PC-9 (cell line): Measurements from ENCODE around the gene FAM20B. TPM values are rescaled to one million over a fixed set of nuclear protein-coding genes. Genes with fewer than 3 reads are reported as not detected.

ENCODE experiments used
- BruUV-seq: library from RNA; stranded (reverse); fragments of 400-500 nt; replicated peaks from 2 replicates; lab custom pipeline; 2021; lab: Mats Ljungman, UMichigan
- CTCF ChIA-PET: fragments of 300-600 bp; sonication (Branson Sonifier 250); formaldehyde crosslinking; loops from one replicate; lab custom pipeline; 2022; ENCODE audit warnings: antibody characterized with exemption; lab: Charles Lee
- POLR2A ChIA-PET: fragments of 300-600 bp; sonication (Branson Sonifier 250); formaldehyde crosslinking; loops from one replicate; lab custom pipeline; 2022; ENCODE audit warnings: antibody characterized with exemption; ENCODE audit not compliant: unreplicated experiment; lab: Charles Lee
- DNase-seq, 2 experiments: peaks; one replicate each; pipeline versions ENCODE4 v3.0.0 to v3.0.0-alpha.2; 2015 to 2022; ENCODE audit warnings: mixed read lengths in 1 of 2
- H2AFZ ChIP-seq: fragments of 200-600 bp; sonication (generic); 2 replicates; pipeline ENCODE4 v1.8.1; 2017; ENCODE audit warnings: antibody characterized with exemption
- H3F3A ChIP-seq: fragments of 200-600 bp; sonication (generic); 2 replicates; pipeline ENCODE4 v1.8.1; 2017; ENCODE audit warnings: antibody characterized with exemption, mild to moderate bottlenecking, low read depth; ENCODE audit not compliant: insufficient read depth
- H3K27ac ChIP-seq: fragments of 200-600 bp; sonication (generic); 2 replicates; pipeline ENCODE4 v1.6.1; 2016; ENCODE audit warnings: mixed run types
- H3K27me3 ChIP-seq: fragments of 200-600 bp; sonication (generic); 2 replicates; pipeline ENCODE4 v1.6.1; 2016; ENCODE audit warnings: low read depth, mixed run types; ENCODE audit not compliant: insufficient read depth
- H3K36me3 ChIP-seq: fragments of 200-600 bp; sonication (generic); 2 replicates; pipeline ENCODE4 v1.6.1; 2016; ENCODE audit warnings: low read depth, mixed run types
- H3K4me1 ChIP-seq: fragments of 200-600 bp; sonication (generic); replicated peaks from 2 replicates; pipeline ENCODE4 v1.6.1; 2016; ENCODE audit warnings: mixed run types; ENCODE audit not compliant: insufficient read depth
- H3K4me2 ChIP-seq: fragments of 200-600 bp; sonication (generic); 2 replicates; pipeline ENCODE4 v1.6.1; 2017; ENCODE audit warnings: mixed run types
- H3K4me3 ChIP-seq: fragments of 200-600 bp; sonication (generic); 2 replicates; pipeline ENCODE4 v1.6.1; 2016; ENCODE audit warnings: mixed run types
- H3K79me2 ChIP-seq: fragments of 200-600 bp; sonication (generic); 2 replicates; pipeline ENCODE4 v1.6.1; 2017; ENCODE audit warnings: low read depth, mixed run types
- H3K9me2 ChIP-seq: fragments of 200-600 bp; sonication (generic); 2 replicates; pipeline ENCODE4 v1.8.1; 2017; ENCODE audit warnings: mild to moderate bottlenecking; ENCODE audit not compliant: insufficient read depth
- H3K9me3 ChIP-seq: fragments of 200-600 bp; sonication (generic); 2 replicates; pipeline ENCODE4 v1.8.1; 2016; ENCODE audit warnings: low read depth; ENCODE audit not compliant: insufficient read depth
- H4K20me1 ChIP-seq: fragments of 200-600 bp; sonication (generic); 2 replicates; pipeline ENCODE4 v1.8.1; 2017; ENCODE audit not compliant: insufficient read depth
- CTCF ChIP-seq: fragments of 200-600 bp; sonication (generic); conservative IDR thresholded peaks from 2 replicates; pipeline ENCODE4 v1.6.1; 2017; ENCODE audit warnings: mixed run types, antibody characterized with exemption, mild to moderate bottlenecking, moderate library complexity
- EZH2 ChIP-seq: fragments of 200-600 bp; sonication (generic); IDR thresholded peaks from 2 replicates; pipeline ENCODE4 v1.8.0; 2017; ENCODE audit warnings: antibody characterized with exemption, low read depth
- intact Hi-C: fragments of 100-400 bp; cut with micrococcal nuclease; formaldehyde crosslinking; loops from one replicate; pipeline ENCODE4 v1.10.0; 2022; ENCODE audit not compliant: unreplicated experiment
- total RNA-seq: library from RNA; stranded (reverse); gene quantifications from 2 replicates; pipeline ENCODE4 v1.2.3, GENCODE V29; 2021

Gene FAM20B
- total RNA-seq, 1 experiment from 2014 or later: 80.5 TPM

GRCh38 chr1:179087665-179088064 lies 62.0 kb downstream of the FAM20B start:
- no peak overlapping the region for H3K4me2 ChIP-seq
- H3K9me3 ChIP-seq: no peaks in the 10 kb centered on the region
- ChIA-PET POLR2A (no interaction called here), CTCF (no interaction called here)
- H3F3A ChIP-seq: peaks cover 15% of the 10 kb centered on the region; the same call in 1 of the 2 replicates
- TF ChIP-seq CTCF: no peak
- TF ChIP-seq EZH2: no peak
- H3K4me3 ChIP-seq: no peak overlapping the region
- no peak overlapping the region for H2AFZ ChIP-seq
- DNase-seq: no peak
- intact Hi-C loops: no loop called here
- no peaks in the 10 kb centered on the region for H3K27me3 ChIP-seq
- H3K9me2 ChIP-seq: no peaks in the 10 kb centered on the region
- H3K27ac ChIP-seq: no peak overlapping the region
- no TSS peak for BruUV-seq
- H3K36me3 ChIP-seq: 0 out of 2 replicates have a peak, but pooled peaks cover 8% of the 10 kb centered on the region
- peaks cover 26% of the 10 kb centered on the region for H3K79me2 ChIP-seq
- 0 out of 2 replicates have a peak, but pooled peaks cover 11% of the 10 kb centered on the region for H3K4me1 ChIP-seq
- H4K20me1 ChIP-seq: no peaks in the 10 kb centered on the region

DNA sequence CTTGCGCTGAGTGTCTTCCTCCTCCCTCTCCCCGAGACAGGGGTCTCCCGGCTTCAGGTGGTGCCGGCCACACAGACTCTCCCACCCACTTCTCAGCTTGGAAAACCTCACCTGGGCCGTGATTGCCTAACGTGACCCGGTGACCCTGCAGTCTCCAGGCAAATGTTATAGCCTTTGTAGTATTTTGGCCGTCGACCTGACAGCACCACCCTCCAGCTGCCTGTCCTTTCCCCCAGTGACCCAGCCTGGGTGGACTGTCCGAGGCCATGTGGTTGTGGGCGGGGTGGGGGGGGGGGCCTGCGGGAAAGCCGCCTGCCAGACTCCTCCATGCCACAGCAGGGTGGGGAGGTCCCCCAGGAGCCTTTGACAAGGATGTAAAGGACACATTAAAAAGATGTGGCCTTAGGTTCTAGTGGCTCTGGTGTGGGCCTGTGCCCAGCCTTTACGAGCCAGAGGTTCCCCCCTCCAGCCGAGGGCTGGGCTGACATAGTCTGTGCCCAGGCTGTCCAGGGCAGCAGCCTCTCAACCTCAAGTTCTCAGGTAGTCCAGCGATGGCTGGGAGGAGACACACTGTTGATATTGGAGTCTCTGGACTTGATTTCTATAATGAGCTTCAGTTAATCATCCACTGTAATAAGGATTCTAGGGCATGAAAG lies 64.3 kb downstream of the FAM20B start:
- POLR2A ChIA-PET: no interaction called here
- no peak overlapping the region for H2AFZ ChIP-seq
- H3K36me3 ChIP-seq: peaks cover 19% of the 10 kb centered on the region; the same call in 1 of the 2 replicates
- intact Hi-C loops: no loop called here
- H3K4me3 ChIP-seq: no peak overlapping the region
- H3K27ac ChIP-seq: no peak overlapping the region
- DNase-seq: no peak
- CTCF ChIA-PET: interaction anchor here (0.7 kb wide), 1 partner anchor 82 kb away, joined by 4 read pairs; no protein-coding TSS in a partner anchor
- H3F3A ChIP-seq: peaks cover 7% of the 10 kb centered on the region; the same call in 1 of the 2 replicates
- no peak for TF ChIP-seq EZH2
- TF ChIP-seq CTCF: no peak
- no peaks in the 10 kb centered on the region for H3K27me3 ChIP-seq
- 0 out of 2 replicates have a peak, but pooled peaks cover 4% of the 10 kb centered on the region for H3K4me1 ChIP-seq
- H3K79me2 ChIP-seq: peaks cover 5% of the 10 kb centered on the region; the same call in 1 of the 2 replicates
- no peak overlapping the region for H3K4me2 ChIP-seq
- BruUV-seq: no TSS peak
- no peaks in the 10 kb centered on the region for H4K20me1 ChIP-seq
- H3K9me2 ChIP-seq: no peaks in the 10 kb centered on the region
- H3K9me3 ChIP-seq: no peaks in the 10 kb centered on the region

DNA sequence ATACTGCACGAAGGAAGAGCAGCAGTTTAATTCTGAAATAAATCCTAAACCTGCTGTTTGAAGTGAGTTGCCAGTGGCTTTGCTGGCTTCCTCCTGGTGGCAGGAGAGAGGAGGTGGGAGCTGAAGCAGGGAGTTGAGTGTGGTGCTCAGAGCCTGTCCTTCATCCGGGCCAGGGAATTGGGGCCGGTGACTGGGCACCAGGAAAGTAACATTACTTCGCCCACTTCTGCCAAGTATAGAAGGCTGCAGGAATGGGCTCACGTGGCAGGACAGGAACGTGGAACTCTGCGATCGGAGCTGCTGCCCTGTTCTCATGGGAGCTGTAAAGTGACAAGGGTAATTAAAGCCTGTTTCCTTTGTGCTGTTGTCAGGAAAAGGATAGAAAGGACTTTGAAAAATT lies 64.8 kb downstream of the FAM20B start:
- Histone ChIP-seq H3K27ac (no peak overlapping the region), H3K9me2 (no peaks in the 10 kb centered on the region), H2AFZ (no peak overlapping the region), H3K4me3 (no peak overlapping the region), H3K36me3 (peaks cover 22% of the 10 kb centered on the region; the same call in 1 of the 2 replicates), H3K9me3 (no peaks in the 10 kb centered on the region), H3F3A (peaks cover 7% of the 10 kb centered on the region; the same call in 1 of the 2 replicates), H3K79me2 (no peaks in the 10 kb centered on the region), H3K27me3 (no peaks in the 10 kb centered on the region), H3K4me2 (no peak overlapping the region), H3K4me1 (0 out of 2 replicates have a peak, but pooled peaks cover 4% of the 10 kb centered on the region), H4K20me1 (no peaks in the 10 kb centered on the region)
- no peak for DNase-seq
- POLR2A ChIA-PET: no interaction called here
- TF ChIP-seq EZH2 (no peak), CTCF (no peak)
- intact Hi-C loops: no loop called here
- CTCF ChIA-PET: interaction anchor here (0.7 kb wide), 1 partner anchor 83 kb away, joined by 4 read pairs; no protein-coding TSS in a partner anchor
- no TSS peak for BruUV-seq
